ENCODE results near the gene GPX2. TPM values are rescaled to one million over a fixed set of nuclear protein-coding genes. Genes with fewer than 3 reads are reported as not detected.

GPX2 gene
- total RNA-seq, 1 experiment from 2014 or later, result 188 TPM

- no peaks in the 10 kb centered on the region for H3K36me3 Mint-ChIP-seq (ENCODE audit: insufficient read depth, unreplicated experiment)
- DNase-seq, result no peak
- intact Hi-C loops (cut with micrococcal nuclease; ENCODE audit: unreplicated experiment), result no loop called here
- H3K9me3 Mint-ChIP-seq (ENCODE audit: low read depth, unreplicated experiment), result no peaks in the 10 kb centered on the region
- H3K27ac Mint-ChIP-seq (ENCODE audit: unreplicated experiment), result no peak overlapping the region
- H3K4me3 Mint-ChIP-seq (ENCODE audit: low read depth, unreplicated experiment), result no peak overlapping the region
- no peaks in the 10 kb centered on the region for H3K27me3 Mint-ChIP-seq (ENCODE audit: unreplicated experiment)
- CTCF ChIA-PET, result no interaction called here
- BruUV-seq (replicated peaks), result no TSS peak
- no peak for TF ChIP-seq CTCF (IDR thresholded peaks at IDR 0.05; ENCODE audit: unreplicated experiment)
- no peaks in the 10 kb centered on the region for H3K4me1 Mint-ChIP-seq (ENCODE audit: low read depth, unreplicated experiment)
These were observed 13.6 kb downstream of the GPX2 start for GRCh38 chr14:64929014-64929359.

GRCh38 chr14:64928239-64929013 lies 14.1 kb downstream of the GPX2 start:
- Mint-ChIP-seq H3K9me3 (ENCODE audit: low read depth, unreplicated experiment) (no peaks in the 10 kb centered on the region), H3K27ac (ENCODE audit: unreplicated experiment) (no peak overlapping the region), H3K27me3 (ENCODE audit: unreplicated experiment) (no peaks in the 10 kb centered on the region), H3K36me3 (ENCODE audit: insufficient read depth, unreplicated experiment) (peaks cover 5% of the 10 kb centered on the region), H3K4me3 (ENCODE audit: low read depth, unreplicated experiment) (no peak overlapping the region), H3K4me1 (ENCODE audit: low read depth, unreplicated experiment) (no peaks in the 10 kb centered on the region)
- BruUV-seq (replicated peaks), result no TSS peak
- no peak for TF ChIP-seq CTCF (IDR thresholded peaks at IDR 0.05; ENCODE audit: unreplicated experiment)
- CTCF ChIA-PET, result no interaction called here
- intact Hi-C loops (cut with micrococcal nuclease; ENCODE audit: unreplicated experiment), result no loop called here
- no peak for DNase-seq

GRCh38 chr14:64927031-64927430 lies 15.5 kb downstream of the GPX2 start:
- CTCF ChIA-PET, result interaction anchor here (1.5 kb wide), 1 partner anchor 16 kb away, joined by 3 read pairs; no protein-coding TSS in a partner anchor
- Mint-ChIP-seq H3K27ac (ENCODE audit: unreplicated experiment) (no peak overlapping the region), H3K9me3 (ENCODE audit: low read depth, unreplicated experiment) (no peaks in the 10 kb centered on the region), H3K27me3 (ENCODE audit: unreplicated experiment) (no peaks in the 10 kb centered on the region), H3K4me1 (ENCODE audit: low read depth, unreplicated experiment) (no peaks in the 10 kb centered on the region), H3K36me3 (ENCODE audit: insufficient read depth, unreplicated experiment) (peaks cover 5% of the 10 kb centered on the region), H3K4me3 (ENCODE audit: low read depth, unreplicated experiment) (no peak overlapping the region)
- no peak for TF ChIP-seq CTCF (IDR thresholded peaks at IDR 0.05; ENCODE audit: unreplicated experiment)
- DNase-seq, result no peak
- intact Hi-C loops (cut with micrococcal nuclease; ENCODE audit: unreplicated experiment), result no loop called here
- no TSS peak for BruUV-seq (replicated peaks)

- no peak for DNase-seq
- CTCF ChIA-PET, result interaction anchor here (1.5 kb wide), 1 partner anchor 16 kb away, joined by 3 read pairs; no protein-coding TSS in a partner anchor
- no peaks in the 10 kb centered on the region for H3K4me1 Mint-ChIP-seq (ENCODE audit: low read depth, unreplicated experiment)
- intact Hi-C loops (cut with micrococcal nuclease; ENCODE audit: unreplicated experiment), result no loop called here
- H3K9me3 Mint-ChIP-seq (ENCODE audit: low read depth, unreplicated experiment), result no peaks in the 10 kb centered on the region
- peaks cover 5% of the 10 kb centered on the region for H3K36me3 Mint-ChIP-seq (ENCODE audit: insufficient read depth, unreplicated experiment)
- no TSS peak for BruUV-seq (replicated peaks)
- TF ChIP-seq CTCF (IDR thresholded peaks at IDR 0.05; ENCODE audit: unreplicated experiment), result no peak
- H3K27ac Mint-ChIP-seq (ENCODE audit: unreplicated experiment), result no peak overlapping the region
- no peak overlapping the region for H3K4me3 Mint-ChIP-seq (ENCODE audit: low read depth, unreplicated experiment)
- no peaks in the 10 kb centered on the region for H3K27me3 Mint-ChIP-seq (ENCODE audit: unreplicated experiment)
These were observed 16.0 kb downstream of the GPX2 start for GRCh38 chr14:64926398-64926995.
